ENCODE data around the gene CYTH2. TPM values are rescaled to one million over a fixed set of nuclear protein-coding genes. Genes with fewer than 3 reads are reported as not detected.

Gene CYTH2
- total and polyA plus RNA-seq, 2 of the 8 experiments (the other 6 are each of a cell fraction or from before 2014, with no cell fraction given), result 43.7 to 71.4 TPM

DNA sequence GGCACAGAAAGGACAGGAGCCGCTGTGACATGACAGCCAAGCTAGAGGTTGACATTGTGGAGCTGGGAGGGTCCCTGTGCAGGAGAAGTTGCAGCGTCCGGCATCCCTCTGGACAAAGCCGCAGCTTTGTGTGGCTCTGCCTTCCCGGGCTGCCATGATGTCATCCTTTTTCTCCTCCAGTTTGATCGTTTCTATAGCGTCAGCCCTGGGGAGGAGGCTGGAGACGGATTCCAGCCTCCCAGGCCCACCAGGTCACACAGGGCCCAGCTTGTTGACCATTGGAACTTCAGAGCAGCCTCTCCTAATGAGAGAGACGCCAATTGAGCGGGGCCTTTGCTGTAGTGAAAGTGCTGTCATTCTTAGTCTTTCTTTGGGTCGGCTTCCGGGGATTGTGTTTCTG, 17.5 kb upstream of the CYTH2 start:
- Histone ChIP-seq H4K91ac (replicated peaks; ENCODE audit: insufficient read length, low read length) (no peak overlapping the region), H3K9me3 (ENCODE audit: insufficient read depth in 2 of 2, low read depth in 1 of 2, low read length in 1 of 2) (no peaks in the 10 kb centered on the region), H2AFZ (ENCODE audit: low read length) (no peak overlapping the region), H3K14ac (ENCODE audit: insufficient read length) (no peak overlapping the region), H4K20me1 (replicated peaks in 1 of 2; ENCODE audit: control insufficient read depth in 1 of 2, insufficient read depth in 2 of 2, low read length in 2 of 2) (peaks cover 2 to 29% of the 10 kb centered on the region in 2 experiments), H3K27me3 (replicated peaks in 1 of 4; ENCODE audit: control insufficient read depth in 3 of 4, extremely low read depth in 1 of 4, insufficient read depth in 3 of 4, low read length in 3 of 4) (no peaks in the 10 kb centered on the region), H3K56ac (replicated peaks; ENCODE audit: insufficient read length, low read depth, low read length) (no peak overlapping the region), H4K8ac (ENCODE audit: extremely low read depth, insufficient read depth, low read length) (no peak overlapping the region), H3K79me2 (ENCODE audit: control insufficient read depth in 1 of 2, insufficient read depth in 2 of 2, low read length in 2 of 2) (peaks cover 0 to 1% of the 10 kb centered on the region in 2 experiments; a peak in 2 of 4 replicates), H3K4me3 (ENCODE audit: extremely low read depth in 1 of 4, insufficient read depth in 2 of 4, low read depth in 3 of 4, low read length in 4 of 4) (no peak overlapping the region), H2BK120ac (replicated peaks; ENCODE audit: low read depth, low read length) (no peak overlapping the region), H2BK15ac (ENCODE audit: low read length) (no peak overlapping the region), H2BK12ac (ENCODE audit: low read depth, low read length) (no peak overlapping the region), H3K4ac (replicated peaks; ENCODE audit: insufficient read length, low read depth, low read length) (no peak overlapping the region), H4K5ac (ENCODE audit: insufficient read length, low read depth, low read length) (no peak overlapping the region), H3K18ac (ENCODE audit: extremely low read depth, low read length) (no peak overlapping the region), H3K79me1 (ENCODE audit: low read depth, low read length) (peaks cover 6% of the 10 kb centered on the region; the same call in 1 of the 2 replicates), H3K4me1 (replicated peaks in 1 of 4; ENCODE audit: control insufficient read depth in 3 of 4, insufficient read depth in 4 of 4, low read length in 3 of 4) (peaks cover 0 to under 1% (median 0%) of the 10 kb centered on the region in 4 experiments; a peak in 1 of 7 replicates), H3K23ac (ENCODE audit: insufficient read length) (no peak overlapping the region), H3K9ac (replicated peaks in 1 of 4; ENCODE audit: extremely low read depth in 1 of 4, low read depth in 3 of 4, low read length in 3 of 4) (no peak overlapping the region), H3K4me2 (ENCODE audit: insufficient read depth in 1 of 2, low read depth in 2 of 2, low read length in 2 of 2) (no peak overlapping the region), H2BK20ac (ENCODE audit: low read length) (no peak overlapping the region), H2AK5ac (ENCODE audit: low read depth, low read length) (no peak overlapping the region), H3K27ac (ENCODE audit: low read depth, low read length) (no peak overlapping the region), H3K36me3 (ENCODE audit: control insufficient read depth in 2 of 4, insufficient read depth in 4 of 4, low read length in 3 of 4) (peaks cover 26 to 68% (median 55%) of the 10 kb centered on the region in 4 experiments), H3K23me2 (ENCODE audit: low read depth, low read length) (no peaks in the 10 kb centered on the region; the same call in 1 of the 2 replicates), H2BK5ac (ENCODE audit: low read depth, low read length) (no peak overlapping the region)
- FAIRE-seq, result no peak
- POLR2A ChIA-PET (ENCODE audit: partially characterized antibody), result interaction anchor here (0.5 to 3.7 kb wide), 10 partner anchors 8 to 304 kb away, joined by 3 to 17 read pairs (median 4); no protein-coding TSS in a partner anchor
- WGBS, 2 experiments (ENCODE audit: extremely low coverage in 1 of 2, insufficient coverage in 1 of 2, insufficient read length in 1 of 2, insufficient replicate concordance in 2 of 2, low coverage in 1 of 2, low lambda C conversion rate in 2 of 2, missing lambda C conversion rate in 1 of 2), result 95% methylated on average over 12 of the region's 12 CpGs; no CpG with 5 or more reads in 1 of the 2 experiments
- DNase-seq (ENCODE audit: low read depth in 1 of 2, low spot score in 2 of 2), result no peak
- no peak for TF ChIP-seq TAF1 (IDR thresholded peaks at IDR 0.05; ENCODE audit: low read depth, low read length)
- no peak for TF ChIP-seq RFX5 (IDR thresholded peaks at IDR 0.05; ENCODE audit: borderline replicate concordance, low read depth, low read length)
- no peak for TF ChIP-seq SIX5 (IDR thresholded peaks at IDR 0.05; ENCODE audit: low read depth, low read length)
- no peak for TF ChIP-seq POLR2A (IDR thresholded peaks at IDR 0.05; ENCODE audit: control extremely low read depth in 1 of 2, low read depth in 2 of 2, low read length in 2 of 2)
- no peak for TF ChIP-seq TBP (IDR thresholded peaks at IDR 0.05; ENCODE audit: low read depth, low read length)
- no peak for TF ChIP-seq SAP30 (IDR thresholded peaks at IDR 0.05; ENCODE audit: insufficient read depth, insufficient replicate concordance, low read length)
- TF ChIP-seq TEAD4 (IDR thresholded peaks at IDR 0.05; ENCODE audit: low read depth, low read length), result no peak
- no peak for TF ChIP-seq CTCF (IDR thresholded peaks at IDR 0.05; ENCODE audit: control extremely low read depth in 1 of 3, insufficient read depth in 1 of 3, low read depth in 1 of 3, low read length in 3 of 3)
- no peak for TF ChIP-seq CTBP2 (IDR thresholded peaks at IDR 0.05; ENCODE audit: borderline replicate concordance, insufficient read depth, insufficient read length, low read length)
- no peak for TF ChIP-seq ASH2L (IDR thresholded peaks at IDR 0.05; ENCODE audit: low read length)
- CTCF ChIA-PET (ENCODE audit: partially characterized antibody), result interaction anchor here (0.7 to 2.2 kb wide), 3 partner anchors 61 to 139 kb away, joined by 3 to 6 read pairs (median 4); partner anchors contain the start of gene KDELR1
